ENCODE results near the gene CYB5RL. TPM values are rescaled to one million over a fixed set of nuclear protein-coding genes. Genes with fewer than 3 reads are reported as not detected.

The CYB5RL gene
- total and polyA plus RNA-seq, 4 donors = 3.1 to 7.9 (median 3.7) TPM

DNA sequence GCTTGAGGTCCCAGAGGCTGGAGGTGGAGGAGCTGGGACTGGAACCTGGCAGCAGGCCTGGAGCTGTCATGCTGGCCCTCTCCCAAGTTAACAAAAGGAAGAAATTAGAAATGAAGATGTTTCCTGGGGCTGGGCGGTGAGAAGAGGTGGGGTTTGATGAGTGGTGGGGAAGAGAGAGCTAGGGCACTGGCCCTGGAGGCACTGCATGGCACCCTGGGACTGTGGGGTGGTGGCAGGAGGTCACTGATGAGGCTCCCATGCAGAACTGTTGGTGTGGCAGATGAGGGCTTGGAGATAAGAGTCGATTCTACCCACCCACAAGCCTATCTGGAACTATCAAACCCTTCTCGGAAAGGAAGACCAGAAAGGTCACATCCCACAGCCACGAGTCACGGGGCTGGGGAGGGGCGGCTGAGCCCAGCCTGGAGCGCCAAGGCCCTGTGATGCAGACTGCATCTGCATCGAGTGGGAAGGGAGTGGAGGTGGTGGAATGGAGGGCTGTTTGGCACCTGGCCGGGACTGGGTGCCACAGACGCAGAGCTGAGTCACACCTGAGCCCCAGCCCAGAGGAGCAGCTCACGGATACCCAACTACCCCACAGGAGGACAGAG, 29.6 kb upstream of the CYB5RL start:
- Histone ChIP-seq H3K27me3 (ENCODE audit: control insufficient read depth in 1 of 2, insufficient read depth in 2 of 2, low read length in 1 of 2) (no peaks in the 10 kb centered on the region), H3K4me3 (ENCODE audit: low read length in 2 of 2) (no peak overlapping the region), H3K4me1 (ENCODE audit: control insufficient read depth in 1 of 2, insufficient read depth in 2 of 2, low read length in 2 of 2) (no peaks in the 10 kb centered on the region), H3K27ac (ENCODE audit: low read depth in 1 of 2, low read length in 2 of 2) (no peak overlapping the region), H3K36me3 (ENCODE audit: control insufficient read depth in 1 of 2, insufficient read depth in 2 of 2, low read length in 1 of 2) (peaks cover 0 to 2% of the 10 kb centered on the region in 2 donors), H3K9me3 (ENCODE audit: control insufficient read depth, low read length) (no peaks in the 10 kb centered on the region)
- ATAC-seq (ENCODE audit: low FRiP score) = no peak
- DNase-seq = no peak
- intact Hi-C loops (cut with DNase I) = no loop called here
- 62 to 66% methylated on average over 11 of the region's 11 CpGs for WGBS, 2 donors

DNA sequence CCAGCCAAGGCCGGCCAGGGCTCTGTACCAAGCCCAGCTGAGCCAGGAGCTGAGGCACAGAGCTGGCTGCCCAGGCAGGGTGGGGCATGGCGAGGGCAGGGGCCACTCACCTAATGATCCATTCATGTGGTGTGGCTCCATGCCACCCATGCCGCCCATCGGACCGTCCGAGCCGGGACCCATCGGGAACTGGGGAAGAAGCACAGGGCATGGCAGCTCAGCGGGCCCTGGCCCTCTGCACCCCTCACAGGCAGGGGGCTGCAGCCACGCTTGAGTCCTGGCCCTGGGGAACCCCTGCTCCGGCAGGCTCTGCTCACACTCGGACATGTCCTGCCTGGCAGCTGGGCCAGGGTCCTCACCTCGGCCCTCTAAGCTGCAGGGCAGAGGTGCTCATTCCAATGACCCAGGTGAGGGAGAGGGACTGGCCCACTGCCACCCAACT, 28.8 kb upstream of the CYB5RL start:
- Histone ChIP-seq H3K9me3 (ENCODE audit: control insufficient read depth, low read length) (no peaks in the 10 kb centered on the region), H3K4me3 (ENCODE audit: low read length in 2 of 2) (no peak overlapping the region), H3K4me1 (ENCODE audit: control insufficient read depth in 1 of 2, insufficient read depth in 2 of 2, low read length in 2 of 2) (no peaks in the 10 kb centered on the region), H3K27me3 (ENCODE audit: control insufficient read depth in 1 of 2, insufficient read depth in 2 of 2, low read length in 1 of 2) (no peaks in the 10 kb centered on the region), H3K36me3 (ENCODE audit: control insufficient read depth in 1 of 2, insufficient read depth in 2 of 2, low read length in 1 of 2) (peaks cover 0 to 2% of the 10 kb centered on the region in 2 donors), H3K27ac (ENCODE audit: low read depth in 1 of 2, low read length in 2 of 2) (peak overlapping the region in 1 of 2 donors; percentile 13)
- WGBS, 2 donors = 77 to 83% methylated on average over 13 of the region's 13 CpGs
- peak; percentile 12 for ATAC-seq (ENCODE audit: low FRiP score)
- no peak for DNase-seq
- intact Hi-C loops (cut with DNase I) = no loop called here

GRCh38 chr1:54227891-54228310, 28.1 kb upstream of the CYB5RL start:
- DNase-seq (no peak), ATAC-seq (ENCODE audit: low FRiP score) (peak; percentile 34)
- intact Hi-C loops (cut with DNase I) = no loop called here
- WGBS, 2 donors = 8% methylated on average over 17 of the region's 17 CpGs
- peak overlapping the region in 1 of 2 donors; percentile 13 for H3K27ac ChIP-seq (ENCODE audit: low read depth in 1 of 2, low read length in 2 of 2)
- H3K9me3 ChIP-seq (ENCODE audit: control insufficient read depth, low read length) = no peaks in the 10 kb centered on the region
- no peaks in the 10 kb centered on the region for H3K4me1 ChIP-seq (ENCODE audit: control insufficient read depth in 1 of 2, insufficient read depth in 2 of 2, low read length in 2 of 2)
- H3K36me3 ChIP-seq (ENCODE audit: control insufficient read depth in 1 of 2, insufficient read depth in 2 of 2, low read length in 1 of 2) = peaks cover 0 to 2% of the 10 kb centered on the region in 2 donors
- no peaks in the 10 kb centered on the region for H3K27me3 ChIP-seq (ENCODE audit: control insufficient read depth in 1 of 2, insufficient read depth in 2 of 2, low read length in 1 of 2)
- no peak overlapping the region for H3K4me3 ChIP-seq (ENCODE audit: low read length in 2 of 2)

DNA sequence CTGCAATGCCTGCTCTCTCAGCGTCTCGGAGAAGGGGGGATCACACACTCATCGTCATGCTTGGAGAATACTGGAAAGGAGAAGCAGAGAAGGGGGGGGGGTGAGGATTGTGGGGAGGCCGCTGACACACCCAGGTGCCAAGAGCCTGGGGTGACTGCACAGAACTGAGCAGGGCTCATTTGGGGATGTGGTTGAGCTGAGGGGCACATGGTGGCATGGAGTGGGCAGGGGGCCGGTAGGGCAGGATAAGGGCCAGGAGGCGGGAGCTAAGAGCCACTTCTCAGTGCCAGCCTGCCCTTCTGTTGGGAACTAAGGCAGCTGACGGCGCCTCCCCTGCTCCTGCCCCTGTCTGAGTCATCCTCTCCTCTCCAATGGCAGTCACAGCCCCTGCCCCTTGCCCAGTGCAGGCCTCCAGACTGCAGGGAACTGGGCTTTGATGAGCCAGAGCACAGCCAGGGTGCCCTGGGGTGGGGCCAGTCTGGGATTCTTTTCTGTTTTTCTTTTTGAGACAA, 27.3 kb upstream of the CYB5RL start:
- H3K27me3 ChIP-seq (ENCODE audit: control insufficient read depth in 1 of 2, insufficient read depth in 2 of 2, low read length in 1 of 2) = no peaks in the 10 kb centered on the region
- no peak overlapping the region for H3K27ac ChIP-seq (ENCODE audit: low read depth in 1 of 2, low read length in 2 of 2)
- no peak overlapping the region for H3K4me3 ChIP-seq (ENCODE audit: low read length in 2 of 2)
- ATAC-seq (ENCODE audit: low FRiP score) (peak; percentile 62), DNase-seq (peak in 1 of 2 donors; percentile 83)
- H3K36me3 ChIP-seq (ENCODE audit: control insufficient read depth in 1 of 2, insufficient read depth in 2 of 2, low read length in 1 of 2) = peaks cover 0 to 2% of the 10 kb centered on the region in 2 donors
- WGBS, 2 donors = 51 to 64% methylated on average over 7 to 8 of the region's 8 CpGs
- H3K4me1 ChIP-seq (ENCODE audit: control insufficient read depth in 1 of 2, insufficient read depth in 2 of 2, low read length in 2 of 2) = no peaks in the 10 kb centered on the region
- intact Hi-C loops (cut with DNase I) = no loop called here
- H3K9me3 ChIP-seq (ENCODE audit: control insufficient read depth, low read length) = no peaks in the 10 kb centered on the region

DNA sequence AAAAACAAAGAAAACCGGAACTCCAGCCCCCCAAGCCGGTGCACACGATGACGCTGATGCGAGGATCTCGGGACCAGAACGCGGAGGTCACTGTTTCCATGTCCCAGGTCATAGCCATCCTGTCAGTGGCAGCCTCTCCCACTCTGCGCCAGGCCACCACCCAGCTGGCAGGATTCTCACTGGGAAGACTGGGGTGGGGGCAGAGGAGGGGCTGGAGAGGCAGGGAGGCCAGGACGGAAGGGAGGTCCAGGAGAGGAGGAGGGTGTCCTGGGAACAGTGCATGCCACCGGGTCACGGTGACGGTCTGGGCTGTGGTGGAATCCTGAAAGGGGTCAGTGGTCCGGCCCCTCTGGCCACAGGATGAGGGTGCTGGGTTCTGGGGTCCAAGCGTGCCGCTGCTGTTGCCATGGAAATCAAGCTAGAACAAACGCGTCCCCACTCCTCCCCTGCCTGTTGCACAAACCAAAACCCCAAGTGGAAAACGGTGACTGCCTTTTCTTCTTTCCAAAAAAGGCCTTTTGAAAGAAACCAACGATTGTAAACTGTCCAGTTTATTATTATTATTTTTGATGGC, 26.2 kb upstream of the CYB5RL start:
- no peak for ATAC-seq (ENCODE audit: low FRiP score)
- no peak for DNase-seq
- H3K4me1 ChIP-seq (ENCODE audit: control insufficient read depth in 1 of 2, insufficient read depth in 2 of 2, low read length in 2 of 2) = no peaks in the 10 kb centered on the region
- no peak overlapping the region for H3K27ac ChIP-seq (ENCODE audit: low read depth in 1 of 2, low read length in 2 of 2)
- peaks cover 0 to 2% of the 10 kb centered on the region in 2 donors for H3K36me3 ChIP-seq (ENCODE audit: control insufficient read depth in 1 of 2, insufficient read depth in 2 of 2, low read length in 1 of 2)
- H3K9me3 ChIP-seq (ENCODE audit: control insufficient read depth, low read length) = no peaks in the 10 kb centered on the region
- intact Hi-C loops (cut with DNase I) = no loop called here
- WGBS, 2 donors = 89% methylated on average over 20 of the region's 20 CpGs
- H3K27me3 ChIP-seq (ENCODE audit: control insufficient read depth in 1 of 2, insufficient read depth in 2 of 2, low read length in 1 of 2) = no peaks in the 10 kb centered on the region
- no peak overlapping the region for H3K4me3 ChIP-seq (ENCODE audit: low read length in 2 of 2)

DNA sequence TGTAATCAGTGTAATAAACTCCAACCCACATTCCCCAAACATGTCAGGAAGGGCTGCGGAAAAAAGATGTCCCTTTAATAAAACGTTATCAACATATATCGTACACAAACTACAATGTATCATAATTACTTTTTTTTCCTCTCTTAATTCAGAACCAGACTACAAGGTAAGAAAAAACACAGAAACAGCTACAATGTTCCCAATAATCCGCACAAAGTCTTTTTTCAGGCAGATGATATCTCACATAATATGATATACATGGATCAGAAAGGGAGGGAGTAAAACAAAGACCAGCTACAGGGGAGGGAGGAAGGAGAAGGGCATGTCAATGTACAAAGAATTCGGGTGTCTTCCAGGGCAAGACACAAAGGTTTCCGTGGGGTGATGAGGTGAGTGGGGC, 25.5 kb upstream of the CYB5RL start:
- DNase-seq (no peak), ATAC-seq (ENCODE audit: low FRiP score) (no peak)
- Histone ChIP-seq H3K9me3 (ENCODE audit: control insufficient read depth, low read length) (no peaks in the 10 kb centered on the region), H3K4me1 (ENCODE audit: control insufficient read depth in 1 of 2, insufficient read depth in 2 of 2, low read length in 2 of 2) (no peaks in the 10 kb centered on the region), H3K36me3 (ENCODE audit: control insufficient read depth in 1 of 2, insufficient read depth in 2 of 2, low read length in 1 of 2) (peaks cover 0 to 2% of the 10 kb centered on the region in 2 donors), H3K27me3 (ENCODE audit: control insufficient read depth in 1 of 2, insufficient read depth in 2 of 2, low read length in 1 of 2) (no peaks in the 10 kb centered on the region), H3K4me3 (ENCODE audit: low read length in 2 of 2) (no peak overlapping the region), H3K27ac (ENCODE audit: low read depth in 1 of 2, low read length in 2 of 2) (no peak overlapping the region)
- WGBS, 2 donors = 87 to 89% methylated on average over 6 of the region's 6 CpGs
- intact Hi-C loops (cut with DNase I) = no loop called here

- ATAC-seq (ENCODE audit: low FRiP score) (no peak), DNase-seq (no peak)
- Histone ChIP-seq H3K4me3 (ENCODE audit: low read length in 2 of 2) (no peak overlapping the region), H3K36me3 (ENCODE audit: control insufficient read depth in 1 of 2, insufficient read depth in 2 of 2, low read length in 1 of 2) (peaks cover 0 to 2% of the 10 kb centered on the region in 2 donors), H3K4me1 (ENCODE audit: control insufficient read depth in 1 of 2, insufficient read depth in 2 of 2, low read length in 2 of 2) (no peaks in the 10 kb centered on the region), H3K27ac (ENCODE audit: low read depth in 1 of 2, low read length in 2 of 2) (no peak overlapping the region), H3K9me3 (ENCODE audit: control insufficient read depth, low read length) (no peaks in the 10 kb centered on the region), H3K27me3 (ENCODE audit: control insufficient read depth in 1 of 2, insufficient read depth in 2 of 2, low read length in 1 of 2) (no peaks in the 10 kb centered on the region)
- 85 to 97% methylated on average over 6 of the region's 6 CpGs for WGBS, 2 donors
- intact Hi-C loops (cut with DNase I) = no loop called here
Observed at GRCh38 chr1:54224233-54224632, 24.4 kb upstream of the CYB5RL start.

GRCh38 chr1:54223441-54224202, 23.8 kb upstream of the CYB5RL start:
- Histone ChIP-seq H3K36me3 (ENCODE audit: control insufficient read depth in 1 of 2, insufficient read depth in 2 of 2, low read length in 1 of 2) (peaks cover 0 to 2% of the 10 kb centered on the region in 2 donors), H3K4me1 (ENCODE audit: control insufficient read depth in 1 of 2, insufficient read depth in 2 of 2, low read length in 2 of 2) (no peaks in the 10 kb centered on the region), H3K9me3 (ENCODE audit: control insufficient read depth, low read length) (no peaks in the 10 kb centered on the region), H3K4me3 (ENCODE audit: low read length in 2 of 2) (no peak overlapping the region), H3K27me3 (ENCODE audit: control insufficient read depth in 1 of 2, insufficient read depth in 2 of 2, low read length in 1 of 2) (no peaks in the 10 kb centered on the region), H3K27ac (ENCODE audit: low read depth in 1 of 2, low read length in 2 of 2) (no peak overlapping the region)
- ATAC-seq (ENCODE audit: low FRiP score) (no peak), DNase-seq (no peak)
- WGBS, 2 donors = 91 to 93% methylated on average over 16 of the region's 16 CpGs
- intact Hi-C loops (cut with DNase I) = no loop called here

Data from aorta (tissue), 5 donors.